HG03571 (cell line): ENCODE results near the gene CNOT8.
"Not testable (repeated sequence)": the region's sequence is repeated elsewhere in the genome, so short reads cannot be mapped to it uniquely, and the experiment has no call there.

ENCODE experiments used
- ATAC-seq: cut with Tn5 transposase; IDR thresholded peaks from one replicate; pipeline ENCODE4 v1.9.1; 2021; ENCODE audit not compliant: unreplicated experiment

Gene CNOT8

DNA sequence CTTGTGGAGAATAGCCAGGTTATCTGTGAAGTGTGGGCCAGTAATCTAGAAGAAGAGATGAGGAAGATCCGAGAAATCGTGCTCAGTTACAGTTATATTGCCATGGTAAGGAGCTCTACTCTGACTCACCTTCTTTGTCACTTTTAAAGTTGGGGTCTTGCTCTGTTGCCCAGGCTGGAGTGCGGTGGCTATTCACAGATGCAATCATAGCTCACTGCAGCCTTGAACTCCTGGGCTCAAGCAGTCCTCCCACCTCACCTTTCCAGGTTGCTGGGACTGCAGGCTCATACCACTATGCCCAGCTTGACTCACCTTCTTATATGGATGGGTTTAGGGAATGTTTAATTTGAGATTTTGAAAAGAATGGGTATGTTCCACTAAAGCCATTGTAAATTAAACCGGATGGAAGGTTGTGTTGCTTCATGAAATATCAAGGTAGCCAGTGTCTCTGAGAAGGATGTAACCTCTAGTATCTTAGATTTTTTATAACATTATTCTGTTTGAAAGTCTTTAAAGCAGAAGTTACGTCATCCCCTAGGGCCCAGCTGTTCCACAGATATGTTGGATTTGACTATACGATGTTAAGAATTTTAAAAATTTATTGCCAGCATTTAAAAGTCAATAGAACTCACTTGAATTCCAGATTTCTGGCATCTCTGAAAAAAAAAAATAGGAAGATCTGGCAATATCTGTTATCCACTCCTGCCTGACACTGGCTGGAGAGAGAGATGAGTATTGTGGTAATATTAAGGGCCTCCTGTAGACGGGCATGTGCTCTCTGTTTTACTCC lies 5.1 kb downstream of the CNOT8 start:
- ATAC-seq, result no peak

- no peak for ATAC-seq
Observed at GRCh38 chr5:154865466-154866184, 7.2 kb downstream of the CNOT8 start.

- ATAC-seq, result no peak
Observed at GRCh38 chr5:154866841-154867240, 8.4 kb downstream of the CNOT8 start.

- ATAC-seq, result no peak
Observed at GRCh38 chr5:154868702-154869101, 10.3 kb downstream of the CNOT8 start.

GRCh38 chr5:154871734-154872133 lies 13.3 kb downstream of the CNOT8 start:
- ATAC-seq, result no peak

DNA sequence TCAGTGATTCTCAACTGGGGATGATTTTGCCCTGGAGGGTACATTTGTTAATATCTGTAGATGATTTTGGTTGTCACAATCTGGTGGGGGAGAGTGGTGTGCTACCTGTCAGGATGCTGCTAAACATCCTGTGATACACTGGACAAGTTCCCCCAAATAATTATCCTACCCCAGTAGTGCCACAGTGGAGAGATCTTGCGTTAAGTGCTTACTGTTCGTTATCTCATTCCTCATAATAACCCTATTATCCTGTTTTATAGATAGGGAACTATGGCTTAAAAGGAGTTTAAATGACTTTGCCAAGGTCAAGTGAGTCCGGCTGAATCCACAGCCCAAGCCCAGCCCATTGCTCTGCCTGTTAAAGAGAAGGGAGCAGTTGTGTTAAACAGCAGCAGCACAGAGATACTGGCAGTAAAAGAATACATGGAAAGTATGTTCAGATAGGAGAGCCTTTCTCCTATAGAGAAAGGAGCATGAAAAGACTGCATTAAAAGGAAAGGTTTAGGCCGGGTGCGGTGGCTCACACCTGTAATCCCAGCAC lies 15.4 kb downstream of the CNOT8 start:
- ATAC-seq, result no peak

DNA sequence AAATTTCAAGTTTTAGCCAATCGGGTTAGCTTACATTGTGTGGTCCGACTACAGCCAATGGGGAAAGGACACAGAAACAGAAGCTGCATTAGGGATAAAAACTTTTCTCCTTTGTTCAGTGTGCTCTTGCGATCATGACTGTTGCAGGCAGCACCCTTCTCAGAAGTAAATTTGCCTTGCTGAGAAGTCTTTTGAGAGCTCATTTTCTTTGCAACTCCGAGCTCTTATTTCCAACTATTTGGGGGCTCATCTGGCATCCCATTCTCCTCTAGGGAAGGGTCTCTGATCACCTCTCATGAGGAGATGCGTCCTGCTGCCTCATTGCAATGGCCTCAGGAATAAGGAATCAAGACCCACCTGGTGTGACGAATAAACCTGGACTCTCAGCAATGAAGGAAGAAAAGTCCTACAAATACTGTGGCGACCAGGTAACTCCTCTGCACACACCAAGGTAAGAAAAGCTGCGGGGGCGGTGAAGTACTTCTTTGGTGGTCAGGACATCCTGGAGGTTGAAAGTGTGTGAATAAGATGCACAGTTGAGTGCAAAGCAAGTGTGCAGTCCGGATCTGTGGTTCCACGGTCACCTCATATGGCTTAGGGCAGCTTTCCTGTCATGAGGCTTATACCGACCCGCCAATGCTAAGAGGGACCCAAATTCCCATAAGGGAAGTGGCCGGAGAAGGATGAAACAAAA lies 20.4 kb downstream of the CNOT8 start:
- ATAC-seq, result no peak

- no peak for ATAC-seq
Observed at GRCh38 chr5:154881986-154882385, 23.6 kb downstream of the CNOT8 start.

- ATAC-seq, result no peak
Observed at GRCh38 chr5:154884424-154884823, 26.0 kb downstream of the CNOT8 start.

- no peak for ATAC-seq
Observed at GRCh38 chr5:154885439-154885838, 27.0 kb downstream of the CNOT8 start.

DNA sequence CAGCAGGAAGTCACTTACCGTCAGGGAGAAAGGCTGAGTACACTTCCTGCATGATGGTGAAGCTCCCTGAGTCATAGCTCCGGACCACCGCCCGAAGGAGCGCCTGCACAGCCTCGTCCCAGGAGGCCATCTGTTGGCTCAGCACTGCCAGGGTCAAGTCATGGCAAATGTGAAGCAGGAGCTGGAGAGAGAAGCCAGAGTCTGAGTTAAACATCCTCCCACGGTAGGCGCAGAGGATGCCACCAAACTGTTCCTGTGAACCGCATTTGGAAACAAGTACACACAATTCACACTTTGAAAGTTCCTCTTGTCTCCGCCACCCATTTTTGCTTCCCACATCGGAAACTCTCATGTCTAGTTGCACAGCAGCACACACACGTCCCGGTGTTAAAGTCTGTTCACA lies 33.9 kb downstream of the CNOT8 start:
- no peak for ATAC-seq

GRCh38 chr5:154893381-154893780 lies 35.0 kb downstream of the CNOT8 start:
- ATAC-seq, result no peak

- no peak for ATAC-seq
Observed at GRCh38 chr5:154895606-154896561, 37.5 kb downstream of the CNOT8 start.

DNA sequence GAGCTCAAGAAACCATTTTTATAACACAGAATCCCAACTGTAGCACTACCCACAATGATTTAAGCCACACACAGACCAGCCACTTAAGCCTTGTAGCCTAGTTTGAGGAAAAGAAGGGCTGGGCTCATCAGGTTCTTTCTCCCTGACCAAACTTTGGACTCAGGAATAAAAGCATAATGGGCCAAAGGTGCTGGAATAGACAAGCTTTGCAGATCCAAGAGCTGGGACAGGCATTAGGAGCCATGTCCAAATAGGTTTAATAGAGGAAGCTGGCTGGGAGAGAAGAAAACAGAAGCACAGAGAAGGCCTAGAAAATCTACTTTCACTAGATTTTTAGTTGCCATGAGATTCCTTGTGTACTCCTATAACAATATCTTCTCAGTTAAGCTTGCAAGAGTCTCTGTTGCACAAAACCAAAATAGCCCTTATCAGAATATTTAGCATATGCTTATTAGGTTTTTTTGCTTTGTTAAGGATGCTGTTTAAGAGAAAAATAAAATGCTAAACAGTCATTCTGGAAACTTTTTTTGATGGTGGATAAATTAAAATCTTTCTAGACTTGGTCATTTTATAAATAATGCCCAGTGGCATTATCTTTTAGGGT lies 38.2 kb downstream of the CNOT8 start:
- no peak for ATAC-seq

- no peak for ATAC-seq
Observed at GRCh38 chr5:154898210-154898609, 39.8 kb downstream of the CNOT8 start.

GRCh38 chr5:154899151-154899816 lies 40.9 kb downstream of the CNOT8 start:
- ATAC-seq, result no peak

DNA sequence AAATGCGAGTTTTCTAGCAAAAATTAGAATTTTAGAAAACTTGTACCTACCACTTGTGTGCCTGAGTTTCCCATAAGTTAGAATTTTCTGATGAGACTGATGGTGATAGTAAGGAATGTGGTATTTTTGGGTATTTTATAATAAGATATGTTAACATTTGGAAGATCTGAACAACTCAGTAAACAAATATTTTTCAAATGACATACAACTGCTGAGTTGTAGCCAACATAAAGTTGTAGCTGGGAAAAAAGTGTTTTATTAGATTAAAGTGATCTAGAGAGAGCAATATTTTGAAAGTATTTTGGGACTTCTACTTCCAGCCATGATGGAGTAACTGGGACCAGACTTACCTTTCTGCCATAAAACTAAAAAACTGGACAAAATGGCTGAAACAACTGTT lies 41.6 kb downstream of the CNOT8 start:
- ATAC-seq, result no peak

DNA sequence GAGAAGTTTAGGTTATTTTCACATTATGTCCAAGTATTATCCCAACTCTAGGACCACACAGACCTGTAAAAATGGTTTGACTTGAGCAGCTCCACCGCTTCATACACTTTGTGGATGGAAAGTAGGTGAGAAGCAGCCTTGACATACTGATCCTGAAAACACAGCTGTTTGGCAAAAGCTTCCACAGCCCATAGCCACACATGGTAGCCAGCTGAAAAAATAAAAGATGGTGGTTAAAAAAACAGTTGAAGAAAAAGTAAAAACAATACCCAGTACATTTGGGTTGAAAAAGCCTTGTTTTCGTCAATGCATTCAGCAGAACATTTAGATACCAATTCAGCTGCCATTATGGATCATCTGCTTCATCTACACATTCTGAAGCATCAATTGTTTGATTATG lies 42.8 kb downstream of the CNOT8 start:
- no peak for ATAC-seq

DNA sequence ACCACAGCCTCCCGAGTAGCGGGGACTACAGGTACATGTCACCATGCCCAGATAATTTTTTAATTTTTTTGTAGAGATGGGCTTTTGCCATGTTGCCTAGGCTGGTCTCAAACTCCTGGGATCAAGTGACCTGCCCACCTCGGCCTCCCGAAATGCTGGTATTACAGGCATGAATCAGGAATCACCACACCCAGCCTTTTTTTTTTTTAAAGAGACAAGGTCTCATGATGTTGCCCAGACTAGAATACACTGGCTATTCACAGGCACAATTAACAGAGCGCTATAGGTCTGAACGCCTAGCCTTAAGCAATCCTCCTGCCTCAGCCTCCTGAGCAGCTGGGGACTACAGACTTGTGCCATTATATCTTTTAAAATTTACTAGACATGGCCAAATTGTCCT lies 43.5 kb downstream of the CNOT8 start:
- ATAC-seq, result no peak

DNA sequence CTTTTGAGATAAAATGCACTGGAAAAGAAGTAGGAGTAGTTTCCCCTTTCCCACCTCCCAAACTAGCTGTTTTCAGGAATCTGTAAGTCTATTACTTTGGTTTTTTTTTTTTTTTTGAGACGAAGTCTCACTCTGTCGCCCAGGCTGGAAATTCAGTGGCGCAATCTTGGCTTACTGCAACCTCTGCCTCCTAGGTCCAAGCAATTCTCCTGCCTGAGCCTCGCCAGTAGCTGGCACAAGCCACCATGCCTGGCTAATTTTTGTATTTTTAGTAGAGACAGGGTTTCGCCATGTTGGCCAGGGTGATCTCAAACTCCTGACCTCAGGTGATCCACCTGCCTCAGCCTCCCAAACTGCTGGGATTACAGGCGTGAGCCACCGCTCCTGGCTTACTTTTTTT lies 47.2 kb downstream of the CNOT8 start:
- not testable (repeated sequence) for ATAC-seq
